Panc1 (cell line): ENCODE data around the gene COA6.

ENCODE experiments used
- CTCF ChIP-seq: fragments of 450-650 bp; IDR thresholded peaks from 2 replicates; pipeline ENCODE4 v1.5.1; 2017; ENCODE audit warnings: mild to moderate bottlenecking
- POLR2AphosphoS5 ChIP-seq: IDR thresholded peaks from 2 replicates; pipeline ENCODE4 v1.6.1; 2012; ENCODE audit warnings: mild to moderate bottlenecking, low read depth, low read length, moderate library complexity
- REST ChIP-seq, 2 experiments: IDR thresholded peaks; 2 replicates each; pipeline ENCODE4 v1.6.1; 2011 to 2012; ENCODE audit warnings: low read depth in 2 of 2, control low read depth in 1 of 2, low read length in 1 of 2, mild to moderate bottlenecking in 1 of 2, moderate library complexity in 1 of 2; ENCODE audit not compliant: insufficient read depth in 1 of 2
- SIN3A ChIP-seq: IDR thresholded peaks from 2 replicates; pipeline ENCODE4 v1.6.1; 2012; ENCODE audit warnings: low read depth, mild to moderate bottlenecking, low read length, moderate library complexity, borderline replicate concordance; ENCODE audit not compliant: insufficient read depth
- TCF7L2 ChIP-seq: IDR thresholded peaks from 2 replicates; pipeline ENCODE4 v1.6.1; 2011; ENCODE audit warnings: mild to moderate bottlenecking, low read depth, low read length, inconsistent platforms

- TF ChIP-seq POLR2AphosphoS5 (no peak), CTCF (no peak), SIN3A (no peak), TCF7L2 (no peak), REST (IDR thresholded peaks at IDR 0.05; ENCODE audit: insufficient read depth in 1 of 2, low read depth in 2 of 2, low read length in 1 of 2) (no peak)
Measured at GRCh38 chr1:234400773-234401172, 27.5 kb downstream of the COA6 start.
